Heart left ventricle (tissue), 16 donors: ENCODE data around the gene SHMT2. TPM values are rescaled to one million over a fixed set of nuclear protein-coding genes. Genes with fewer than 3 reads are reported as not detected.

Experiments used
- ATAC-seq, 4 donors: fragments of 200-7000 bp; cut with Tn5 transposase; one replicate each; pipeline ENCODE4 v1.9.1; 2020 to 2022; ENCODE audit warnings: moderate library complexity in 4 of 4, mild to moderate bottlenecking in 3 of 4, moderate number of reproducible peaks in 1 of 4
- DNase-seq, 5 donors: peaks; one replicate each; pipeline ENCODE4 v3.0.0-alpha.2; 2020
- H3K27ac ChIP-seq, 12 donors: fragments of 200-600 bp; sonication (generic) in 4 of 12; one replicate each; pipeline versions ENCODE4 v1.5.0 to v1.8.0; 2016 to 2022; ENCODE audit warnings: mild to moderate bottlenecking in 2 of 12
- H3K27me3 ChIP-seq, 9 donors: fragments of 200-600 bp; sonication (generic) in 2 of 9; one replicate each; pipeline versions ENCODE4 v1.5.1 to v1.8.0; 2016 to 2022; ENCODE audit warnings: mild to moderate bottlenecking in 3 of 9
- H3K36me3 ChIP-seq, 9 donors: fragments of 200-600 bp; sonication (generic) in 2 of 9; one replicate each; pipeline versions ENCODE4 v1.5.0 to v1.8.0; 2018 to 2022; ENCODE audit warnings: mild to moderate bottlenecking in 2 of 9
- H3K4me1 ChIP-seq, 12 donors: fragments of 200-600 bp; sonication (generic) in 4 of 12; one replicate each; pipeline versions ENCODE4 v1.5.0 to v1.8.0; 2016 to 2022; ENCODE audit warnings: mild to moderate bottlenecking in 3 of 12
- H3K4me3 ChIP-seq, 12 donors: fragments of 200-600 bp; sonication (generic) in 4 of 12; one replicate each; pipeline versions ENCODE4 v1.5.0 to v1.8.0; 2017 to 2022; ENCODE audit warnings: mild to moderate bottlenecking in 9 of 12, moderate library complexity in 4 of 12
- H3K9me3 ChIP-seq, 12 donors: fragments of 200-600 bp; sonication (generic) in 4 of 12; one replicate each; pipeline versions ENCODE4 v1.5.0 to v1.8.0; 2016 to 2022; ENCODE audit warnings: mild to moderate bottlenecking in 1 of 12
- CTCF ChIP-seq, 12 donors: fragments of 200-600 bp; sonication (generic) in 4 of 12; IDR thresholded peaks; one replicate each; pipeline versions ENCODE4 v1.5.0 to v1.8.0; 2018 to 2022; ENCODE audit warnings: antibody characterized with exemption in 12 of 12, mild to moderate bottlenecking in 5 of 12
- POLR2A ChIP-seq, 2 donors: fragments of 450-650 bp; IDR thresholded peaks; one replicate each; pipeline ENCODE4 v1.6.1; 2017; ENCODE audit warnings: antibody characterized with exemption in 2 of 2, mild to moderate bottlenecking in 2 of 2, moderate library complexity in 2 of 2
- WGBS, 4 donors: extraction: QIAGEN DNeasy Blood & Tissue Kit in 2 of 4; methylation state at CpG; one replicate each; pipeline versions ENCODE4 v1.1.5 to v1.1.7; 2013 to 2018; 5-methylcytosine and 5-hydroxymethylcytosine counted together
- intact Hi-C, 10 donors: fragments of 100-400 bp; cut with DNase I; formaldehyde crosslinking; loops; one replicate each; pipeline versions ENCODE4 v1.11.1 to v1.14.2; 2022
- polyA plus RNA-seq, 2 donors: library from polyadenylated mRNA; stranded (reverse); fragments of 200-250 nt; gene quantifications; one replicate each; pipeline ENCODE4 v1.2.3, GENCODE V29; 2013
- total RNA-seq, 9 donors: library from RNA; depleted of rRNA in 2 of 9; stranded (reverse); fragments of >200 nt in 2 of 9; fragmentation: NEBNext Ultra II Directional in 3 of 9; extraction: Animal tissue kit (Norgen Biotek cat#: 25700) in 3 of 9; gene quantifications; one replicate each; pipeline versions ENCODE4 v1.1.0 to v1.2.4, GENCODE V29; 2016 to 2023
- donor health status: ischemic (EF 13 %, LVEDD 7.1; RV severe dilation, severe dysfunction).
- donor health status: healthy with polysubstance abuse.
- donor health status: DM: no; HTN: yes; CAD: no.
- donor health status: DM: no; HTN: no; CAD: no.
- donor health status: ischemic (EF 25% LVEDD 6.9; RV normal size, moderate dysfunction).
- donor health status: ischemic (EF 25% LVEDD 5.7; RV mildly dilated, moderate dysfunction).
- donor health status: healthy.
- donor health status: DM: yes; HTN: yes; CAD: no.
- donor health status: ischemic (EF 35%, LVEDD 5.7; RV mildly dilated, moderate dysfunction).
- donor health status: nonischemic (EF 11% LVEDD 7.7; RV severe dilation, severe dysfunction).
- donor health status: DM: yes; HTN: yes; CAD: no.
- donor health status: PGD.
- donor health status: ischemic (EF 29% LVEDD 5.4; RV normal size, mild dysfunction).
- donor health status: nonischemic (EF 23%, LVEDD 6.1; RV moderate dilation, normal function).

Gene SHMT2
- total and polyA plus RNA-seq, 11 donors: 15.9 to 76.5 (median 35.5) TPM

- no peak for ATAC-seq
- intact Hi-C loops: loop anchor here in 3 of 10 donors (2.0 to 5.0 kb wide), 4 partner anchors 27 to 245 kb away; partner anchors contain the start of genes GLI1 (in 1 of the 3) and INHBE (in 1 of the 3)
Measured at GRCh38 chr12:57211791-57212700, 17.5 kb upstream of the SHMT2 start.

GRCh38 chr12:57212701-57213057 lies 16.8 kb upstream of the SHMT2 start:
- H3K27ac ChIP-seq: peak overlapping the region in 9 of 12 donors; percentile 15 to 65 (median 58)
- peaks cover 0 to 52% (median 28%) of the 10 kb centered on the region in 9 donors for H3K36me3 ChIP-seq
- WGBS, 4 donors: 53 to 67% (median 61%) methylated on average over 7 of the region's 7 CpGs
- peaks cover 3 to 32% (median 19%) of the 10 kb centered on the region in 9 donors for H3K27me3 ChIP-seq
- H3K9me3 ChIP-seq: no peaks in the 10 kb centered on the region
- intact Hi-C loops: loop anchor here in 7 of 10 donors (1.0 to 5.0 kb wide), 8 partner anchors 26 to 250 kb away; partner anchors contain the start of genes GLI1 (in 1 of the 7) and INHBE (in 1 of the 7)
- DNase-seq (no peak), ATAC-seq (no peak)
- TF ChIP-seq POLR2A (IDR thresholded peaks at IDR 0.05) (no peak), CTCF (IDR thresholded peaks at IDR 0.05) (no peak)
- H3K4me3 ChIP-seq: no peak overlapping the region
- peaks cover 14 to 64% (median 47%) of the 10 kb centered on the region in 12 donors for H3K4me1 ChIP-seq

More at GRCh38 chr12:57211791-57212700, 17.5 kb upstream of the SHMT2 start:
- WGBS, 4 donors: 80 to 90% (median 87%) methylated on average over 13 to 27 of the region's 27 CpGs
- peaks cover 0 to 58% (median 31%) of the 10 kb centered on the region in 9 donors for H3K36me3 ChIP-seq
- peak overlapping the region in 6 of 12 donors; percentile 15 to 58 (median 53) for H3K27ac ChIP-seq
- H3K4me3 ChIP-seq: no peak overlapping the region
- no peak for DNase-seq
- TF ChIP-seq POLR2A (IDR thresholded peaks at IDR 0.05) (no peak), CTCF (IDR thresholded peaks at IDR 0.05) (no peak)
- H3K27me3 ChIP-seq: peaks cover 0 to 25% (median 16%) of the 10 kb centered on the region in 9 donors
- H3K4me1 ChIP-seq: peaks cover 14 to 58% (median 41%) of the 10 kb centered on the region in 12 donors
- no peaks in the 10 kb centered on the region for H3K9me3 ChIP-seq

GRCh38 chr12:57213058-57213715 lies 16.3 kb upstream of the SHMT2 start:
- ATAC-seq: peak; percentile 49 to 78 (median 56)
- peaks cover 12 to 61% (median 43%) of the 10 kb centered on the region in 12 donors for H3K4me1 ChIP-seq
- H3K36me3 ChIP-seq: peaks cover 0 to 47% (median 26%) of the 10 kb centered on the region in 9 donors
- H3K27me3 ChIP-seq: peaks cover 3 to 37% (median 23%) of the 10 kb centered on the region in 9 donors
- DNase-seq: peak; percentile 87 to 90 (median 88)
- TF ChIP-seq POLR2A (IDR thresholded peaks at IDR 0.05) (no peak), CTCF (IDR thresholded peaks at IDR 0.05) (peak; percentile 88 to 97 (median 94))
- peak overlapping the region in 9 of 12 donors; percentile 15 to 65 (median 58) for H3K27ac ChIP-seq
- intact Hi-C loops: loop anchor here in 7 of 10 donors (1.0 to 5.0 kb wide), 8 partner anchors 26 to 249 kb away; partner anchors contain the start of genes GLI1 (in 1 of the 7) and INHBE (in 1 of the 7)
- 4 to 9% (median 7%) methylated on average over 16 of the region's 16 CpGs for WGBS, 4 donors
- H3K9me3 ChIP-seq: no peaks in the 10 kb centered on the region
- H3K4me3 ChIP-seq: peak overlapping the region in 1 of 12 donors; percentile 4
